CD14-positive monocyte (primary cell): ENCODE results near the gene ADAMTSL4. TPM values are rescaled to one million over a fixed set of nuclear protein-coding genes. Genes with fewer than 3 reads are reported as not detected.

Experiments
- DNase-seq, 3 donors: peaks; one replicate each; pipeline ENCODE4 v3.0.0-alpha.2; 2011 to 2022
- H2AFZ ChIP-seq: 2 replicates; pipeline ENCODE4 v1.6.0; 2012; ENCODE audit warnings: mild to moderate bottlenecking, low read depth, low read length, inconsistent platforms; ENCODE audit not compliant: insufficient read depth, poor library complexity, severe bottlenecking
- H3K27ac ChIP-seq, 2 donors: 1 replicate in 1 of 2; 2 replicates in 1 of 2; pipeline ENCODE4 v1.5.1; 2012 to 2013; ENCODE audit warnings: low read length in 2 of 2, control low read depth in 1 of 2, inconsistent platforms in 1 of 2, low read depth in 1 of 2, mild to moderate bottlenecking in 1 of 2
- H3K27me3 ChIP-seq, 2 donors: one replicate each; pipeline versions ENCODE4 v1.6.0 to v1.6.1; 2011 to 2013; ENCODE audit warnings: low read length in 2 of 2; ENCODE audit not compliant: control insufficient read depth in 2 of 2, insufficient read depth in 2 of 2
- H3K36me3 ChIP-seq, 2 donors: replicated peaks in 1 of 2; 1 replicate in 1 of 2; 2 replicates in 1 of 2; pipeline versions ENCODE4 v1.5.1 to v1.6.1; 2012 to 2013; ENCODE audit warnings: low read length in 2 of 2, control low read depth in 1 of 2, inconsistent platforms in 1 of 2, mild to moderate bottlenecking in 1 of 2; ENCODE audit not compliant: insufficient read depth in 2 of 2, control insufficient read depth in 1 of 2
- H3K4me1 ChIP-seq, 2 donors: 1 replicate in 1 of 2; 2 replicates in 1 of 2; pipeline versions ENCODE4 v1.5.1 to v1.6.1; 2012 to 2013; ENCODE audit warnings: low read length in 2 of 2, control low read depth in 1 of 2, inconsistent platforms in 1 of 2, mild to moderate bottlenecking in 1 of 2, moderate library complexity in 1 of 2; ENCODE audit not compliant: insufficient read depth in 2 of 2, control insufficient read depth in 1 of 2
- H3K4me2 ChIP-seq: replicated peaks from 2 replicates; pipeline ENCODE3; 2012; ENCODE audit warnings: low read length, moderate library complexity, mild to moderate bottlenecking; ENCODE audit not compliant: poor library complexity, severe bottlenecking; ENCODE audit errors: extremely low read depth
- H3K4me3 ChIP-seq, 3 experiments: fragments of 200-600 bp in 1 of 3; sonication (generic) in 1 of 3; replicated peaks in 1 of 3; 1 replicate in 2 of 3; 2 replicates in 1 of 3; pipeline ENCODE4 v1.5.1; 2011 to 2013; ENCODE audit warnings: low read length in 3 of 3, mild to moderate bottlenecking in 3 of 3, control low read depth in 2 of 3, low read depth in 2 of 3, inconsistent platforms in 1 of 3, moderate library complexity in 1 of 3
- H3K79me2 ChIP-seq: 2 replicates; pipeline ENCODE4 v1.6.0; 2012; ENCODE audit warnings: mild to moderate bottlenecking, control low read depth, inconsistent platforms, low read length, moderate library complexity; ENCODE audit not compliant: insufficient read depth
- H3K9ac ChIP-seq: 2 replicates; pipeline ENCODE4 v1.6.0; 2017; ENCODE audit warnings: low read length, mild to moderate bottlenecking; ENCODE audit not compliant: insufficient read depth, poor library complexity, severe bottlenecking
- H3K9me3 ChIP-seq, 2 donors: replicated peaks in 1 of 2; 1 replicate in 1 of 2; 2 replicates in 1 of 2; pipeline versions ENCODE4 v1.5.1 to v1.6.1; 2012 to 2013; ENCODE audit warnings: low read length in 2 of 2, control low read depth in 1 of 2; ENCODE audit not compliant: control insufficient read depth in 1 of 2, insufficient read depth in 1 of 2
- H4K20me1 ChIP-seq: 2 replicates; pipeline ENCODE4 v1.6.0; 2012; ENCODE audit warnings: mild to moderate bottlenecking, low read length, control low read depth, moderate library complexity; ENCODE audit not compliant: insufficient read depth
- H3K27ac Mint-ChIP-seq, 7 donors: one replicate each; pipeline ENCODE4 v1.8.0; 2020; ENCODE audit warnings: mild to moderate bottlenecking in 7 of 7, mixed read lengths in 7 of 7, moderate library complexity in 6 of 7, inconsistent platforms in 2 of 7
- H3K27me3 Mint-ChIP-seq, 3 donors: one replicate each; pipeline ENCODE4 v1.8.0; 2021 to 2022; ENCODE audit warnings: low read depth in 3 of 3, mild to moderate bottlenecking in 3 of 3, mixed read lengths in 3 of 3, moderate library complexity in 3 of 3, inconsistent platforms in 1 of 3
- H3K36me3 Mint-ChIP-seq, 2 donors: one replicate each; pipeline ENCODE4 v1.8.0; 2020; ENCODE audit warnings: mixed read lengths in 2 of 2, inconsistent platforms in 1 of 2, mild to moderate bottlenecking in 1 of 2
- H3K4me1 Mint-ChIP-seq: one replicate; pipeline ENCODE4 v1.8.0; 2020; ENCODE audit warnings: mild to moderate bottlenecking, mixed read lengths
- H3K4me3 Mint-ChIP-seq, 2 donors: one replicate each; pipeline ENCODE4 v1.8.0; 2020; ENCODE audit warnings: mild to moderate bottlenecking in 2 of 2, mixed read lengths in 2 of 2, moderate library complexity in 1 of 2
- H3K9me3 Mint-ChIP-seq, 7 donors: one replicate each; pipeline ENCODE4 v1.8.0; 2020 to 2022; ENCODE audit warnings: mixed read lengths in 7 of 7, mild to moderate bottlenecking in 6 of 7, moderate library complexity in 6 of 7, inconsistent platforms in 2 of 7
- WGBS: methylation state at CpG from one replicate; pipeline ENCODE4 v1.1.5; 2013; ENCODE audit warnings: missing lambda C conversion rate; ENCODE audit not compliant: insufficient coverage; 5-methylcytosine and 5-hydroxymethylcytosine counted together
- intact Hi-C, 2 donors: fragments of 100-400 bp; cut with micrococcal nuclease; formaldehyde crosslinking; loops; one replicate each; pipeline versions ENCODE4 v1.15.0 to v1.15.1; 2023
- polyA plus RNA-seq, 3 donors: library from polyadenylated mRNA; depleted of rRNA in 1 of 3; unstranded in 2 of 3; stranded (reverse) in 1 of 3; fragments of 300-500 nt in 2 of 3; fragments of >200 nt in 1 of 3; fragmentation: Illumina TruSeq in 2 of 3; gene quantifications; 1 replicate in 2 of 3; 2 replicates in 1 of 3; pipeline ENCODE4 v1.2.3, GENCODE V29; 2012 to 2021
- TF ChIP-seq, protein P1 (sequence below): fragments of 200-600 bp; IDR thresholded peaks from one replicate; pipeline ENCODE4 v1.8.0; 2022; ENCODE audit warnings: antibody characterized with exemption, mild to moderate bottlenecking

The ADAMTSL4 gene
- polyA plus RNA-seq, 3 donors: 2.5 to 109 (median 2.8) TPM

DNA sequence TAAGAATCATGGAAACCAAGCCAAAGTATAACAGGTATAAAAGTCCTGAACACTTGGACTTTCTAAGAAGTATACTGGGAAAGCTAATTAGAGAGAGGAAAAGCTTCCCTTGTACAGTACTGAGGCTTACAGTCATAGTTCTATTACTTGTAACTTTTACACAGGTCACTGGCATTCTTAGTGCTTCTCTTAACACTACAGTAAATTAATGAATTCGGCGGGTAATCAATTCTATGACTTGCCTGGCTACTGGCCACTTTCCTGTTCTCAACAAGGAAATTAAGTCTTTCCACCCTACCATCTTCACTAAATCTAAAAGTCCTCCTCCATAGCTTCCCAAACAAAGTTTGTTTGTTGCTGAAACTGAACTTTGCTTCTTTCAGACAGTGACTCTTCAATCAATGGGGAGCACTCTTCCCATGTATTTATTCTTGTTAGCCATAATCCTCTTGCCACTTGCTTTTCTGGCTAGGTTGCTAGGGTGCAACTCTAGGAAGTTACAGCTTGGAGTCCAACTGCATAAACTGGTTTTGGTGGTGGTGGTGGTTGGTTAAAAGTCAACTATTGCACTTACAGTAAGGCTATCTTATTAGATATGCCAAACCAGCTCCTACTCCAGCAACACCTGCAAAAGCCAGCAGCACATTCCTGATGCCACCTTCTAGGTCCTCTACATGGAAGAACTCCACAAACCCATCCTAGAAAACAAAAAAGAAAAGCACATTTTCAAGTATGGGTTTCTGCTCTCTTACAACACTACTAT is 27.8 kb downstream of the ADAMTSL4 start:
- TF ChIP-seq, protein P1, sequence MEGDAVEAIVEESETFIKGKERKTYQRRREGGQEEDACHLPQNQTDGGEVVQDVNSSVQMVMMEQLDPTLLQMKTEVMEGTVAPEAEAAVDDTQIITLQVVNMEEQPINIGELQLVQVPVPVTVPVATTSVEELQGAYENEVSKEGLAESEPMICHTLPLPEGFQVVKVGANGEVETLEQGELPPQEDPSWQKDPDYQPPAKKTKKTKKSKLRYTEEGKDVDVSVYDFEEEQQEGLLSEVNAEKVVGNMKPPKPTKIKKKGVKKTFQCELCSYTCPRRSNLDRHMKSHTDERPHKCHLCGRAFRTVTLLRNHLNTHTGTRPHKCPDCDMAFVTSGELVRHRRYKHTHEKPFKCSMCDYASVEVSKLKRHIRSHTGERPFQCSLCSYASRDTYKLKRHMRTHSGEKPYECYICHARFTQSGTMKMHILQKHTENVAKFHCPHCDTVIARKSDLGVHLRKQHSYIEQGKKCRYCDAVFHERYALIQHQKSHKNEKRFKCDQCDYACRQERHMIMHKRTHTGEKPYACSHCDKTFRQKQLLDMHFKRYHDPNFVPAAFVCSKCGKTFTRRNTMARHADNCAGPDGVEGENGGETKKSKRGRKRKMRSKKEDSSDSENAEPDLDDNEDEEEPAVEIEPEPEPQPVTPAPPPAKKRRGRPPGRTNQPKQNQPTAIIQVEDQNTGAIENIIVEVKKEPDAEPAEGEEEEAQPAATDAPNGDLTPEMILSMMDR: no peak
- H3K27ac Mint-ChIP-seq: peak overlapping the region; percentile 76 to 99 (median 98)
- Histone ChIP-seq H3K79me2 (peaks cover 92% of the 10 kb centered on the region), H4K20me1 (peaks cover 75% of the 10 kb centered on the region), H3K9me3 (no peaks in the 10 kb centered on the region), H2AFZ (no peak overlapping the region), H3K4me2 (peak overlapping the region; percentile 92), H3K27ac (peak overlapping the region; percentile 31 to 97), H3K27me3 (no peaks in the 10 kb centered on the region), H3K4me3 (peak overlapping the region; percentile 81 to 100 (median 100)), H3K9ac (peak overlapping the region; percentile 100), H3K4me1 (peaks cover 33 to 62% of the 10 kb centered on the region in 2 donors), H3K36me3 (peaks cover 50 to 65% of the 10 kb centered on the region in 2 donors)
- intact Hi-C loops: loop anchor here (1.0 to 5.0 kb wide), 3 partner anchors 12 to 35 kb away; no protein-coding TSS in a partner anchor
- peaks cover 55% of the 10 kb centered on the region for H3K4me1 Mint-ChIP-seq
- 48% methylated on average over 2 of the region's 2 CpGs for WGBS
- peaks cover 61 to 72% of the 10 kb centered on the region in 2 donors for H3K36me3 Mint-ChIP-seq
- peaks cover 5 to 18% (median 12%) of the 10 kb centered on the region in 7 donors for H3K9me3 Mint-ChIP-seq
- H3K4me3 Mint-ChIP-seq: peak overlapping the region; percentile 96 to 99
- no peak for DNase-seq
- peaks cover 0 to 14% (median 2%) of the 10 kb centered on the region in 3 donors for H3K27me3 Mint-ChIP-seq

DNA sequence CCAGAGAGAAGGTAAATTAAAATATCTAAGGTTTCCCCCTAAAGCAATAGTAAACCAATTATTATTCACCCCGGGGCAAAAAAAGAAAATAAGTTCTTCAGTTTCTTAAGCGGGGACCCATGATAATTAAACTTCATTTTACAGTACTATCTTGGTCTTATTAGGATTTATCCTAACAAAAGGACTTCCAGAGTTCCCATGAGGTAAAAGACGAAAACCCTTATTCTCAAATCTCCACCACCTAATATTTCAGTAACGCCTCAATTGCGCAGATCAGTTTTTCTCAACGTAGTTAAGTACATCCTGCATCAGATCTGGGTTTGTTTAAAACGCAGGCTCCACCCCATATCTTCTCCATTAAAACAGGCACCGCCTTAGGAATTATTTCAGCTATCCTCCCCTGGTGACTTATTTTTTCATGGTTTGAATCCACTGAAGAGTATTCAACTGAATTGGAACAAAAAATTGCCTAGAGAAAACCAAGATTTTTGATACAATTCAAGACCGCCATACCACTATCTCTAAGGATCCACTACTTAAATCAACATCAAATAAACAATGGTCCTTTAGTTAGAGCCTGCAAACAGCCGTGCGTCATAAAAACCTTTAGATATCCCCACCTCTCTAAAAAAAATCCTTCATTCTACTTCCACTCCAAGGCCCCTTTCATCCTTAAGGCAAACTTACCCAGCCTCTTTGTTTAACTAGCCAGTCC is 28.5 kb downstream of the ADAMTSL4 start:
- Histone ChIP-seq H3K4me3 (peak overlapping the region; percentile 81 to 100 (median 100)), H3K4me2 (peak overlapping the region; percentile 92), H3K27ac (peak overlapping the region; percentile 91 to 97), H4K20me1 (peaks cover 67% of the 10 kb centered on the region), H3K4me1 (peaks cover 37 to 62% of the 10 kb centered on the region in 2 donors), H3K9me3 (no peaks in the 10 kb centered on the region), H3K9ac (peak overlapping the region; percentile 100), H3K27me3 (no peaks in the 10 kb centered on the region), H3K79me2 (peaks cover 89% of the 10 kb centered on the region), H2AFZ (no peak overlapping the region), H3K36me3 (peaks cover 46 to 58% of the 10 kb centered on the region in 2 donors)
- H3K27me3 Mint-ChIP-seq: peaks cover 0 to 11% (median 2%) of the 10 kb centered on the region in 3 donors
- WGBS: 4% methylated on average over 3 of the region's 11 CpGs
- peaks cover 5 to 18% (median 12%) of the 10 kb centered on the region in 7 donors for H3K9me3 Mint-ChIP-seq
- H3K4me3 Mint-ChIP-seq: peak overlapping the region; percentile 96 to 99
- TF ChIP-seq, protein P1: no peak
- H3K27ac Mint-ChIP-seq: peak overlapping the region; percentile 97 to 99 (median 98)
- DNase-seq: peak in 1 of 3 donors; percentile 10
- intact Hi-C loops: loop anchor here (1.0 to 5.0 kb wide), 5 partner anchors 12 to 51 kb away; partner anchors contain the start of gene ENSA (in 1 of the 2)
- peaks cover 56 to 65% of the 10 kb centered on the region in 2 donors for H3K36me3 Mint-ChIP-seq
- H3K4me1 Mint-ChIP-seq: peaks cover 55% of the 10 kb centered on the region
